ENCODE data around the gene AQP2. TPM values are rescaled to one million over a fixed set of nuclear protein-coding genes. Genes with fewer than 3 reads are reported as not detected.

Gene AQP2
- total RNA-seq, 2 donors from 2014 or later = 2.7 TPM; not detected in 1

- TF ChIP-seq, protein P1, sequence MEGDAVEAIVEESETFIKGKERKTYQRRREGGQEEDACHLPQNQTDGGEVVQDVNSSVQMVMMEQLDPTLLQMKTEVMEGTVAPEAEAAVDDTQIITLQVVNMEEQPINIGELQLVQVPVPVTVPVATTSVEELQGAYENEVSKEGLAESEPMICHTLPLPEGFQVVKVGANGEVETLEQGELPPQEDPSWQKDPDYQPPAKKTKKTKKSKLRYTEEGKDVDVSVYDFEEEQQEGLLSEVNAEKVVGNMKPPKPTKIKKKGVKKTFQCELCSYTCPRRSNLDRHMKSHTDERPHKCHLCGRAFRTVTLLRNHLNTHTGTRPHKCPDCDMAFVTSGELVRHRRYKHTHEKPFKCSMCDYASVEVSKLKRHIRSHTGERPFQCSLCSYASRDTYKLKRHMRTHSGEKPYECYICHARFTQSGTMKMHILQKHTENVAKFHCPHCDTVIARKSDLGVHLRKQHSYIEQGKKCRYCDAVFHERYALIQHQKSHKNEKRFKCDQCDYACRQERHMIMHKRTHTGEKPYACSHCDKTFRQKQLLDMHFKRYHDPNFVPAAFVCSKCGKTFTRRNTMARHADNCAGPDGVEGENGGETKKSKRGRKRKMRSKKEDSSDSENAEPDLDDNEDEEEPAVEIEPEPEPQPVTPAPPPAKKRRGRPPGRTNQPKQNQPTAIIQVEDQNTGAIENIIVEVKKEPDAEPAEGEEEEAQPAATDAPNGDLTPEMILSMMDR (IDR thresholded peaks at IDR 0.05) = no peak
- no peak for TF ChIP-seq POLR2A (IDR thresholded peaks at IDR 0.05)
- no peak for TF ChIP-seq POLR2AphosphoS5 (IDR thresholded peaks at IDR 0.05)
- no peak for DNase-seq (ENCODE audit: low spot score)
- Histone ChIP-seq H3K4me1 (replicated peaks) (peaks cover 3% of the 10 kb centered on the region), H3K9me3 (no peaks in the 10 kb centered on the region), H3K27ac (no peak within 1 kb of the TSS), H3K36me3 (no peaks in the 10 kb centered on the region), H3K27me3 (replicated peaks; ENCODE audit: insufficient read depth) (no peaks in the 10 kb centered on the region), H3K4me3 (peak within 1 kb of the TSS in 1 of 2 donors; percentile 25)
- 5% methylated on average over 90 of the region's 111 CpGs for WGBS
- intact Hi-C loops (cut with DNase I) = no loop called here
Measured at GRCh38 chr12:49961111-49961922, 10.8 kb downstream of the AQP2 start, which contains the start of gene AQP5. AQP5 (plus strand) TSS chr12:49961872; CDS start chr12:49962018, 146 bp downstream.

DNA sequence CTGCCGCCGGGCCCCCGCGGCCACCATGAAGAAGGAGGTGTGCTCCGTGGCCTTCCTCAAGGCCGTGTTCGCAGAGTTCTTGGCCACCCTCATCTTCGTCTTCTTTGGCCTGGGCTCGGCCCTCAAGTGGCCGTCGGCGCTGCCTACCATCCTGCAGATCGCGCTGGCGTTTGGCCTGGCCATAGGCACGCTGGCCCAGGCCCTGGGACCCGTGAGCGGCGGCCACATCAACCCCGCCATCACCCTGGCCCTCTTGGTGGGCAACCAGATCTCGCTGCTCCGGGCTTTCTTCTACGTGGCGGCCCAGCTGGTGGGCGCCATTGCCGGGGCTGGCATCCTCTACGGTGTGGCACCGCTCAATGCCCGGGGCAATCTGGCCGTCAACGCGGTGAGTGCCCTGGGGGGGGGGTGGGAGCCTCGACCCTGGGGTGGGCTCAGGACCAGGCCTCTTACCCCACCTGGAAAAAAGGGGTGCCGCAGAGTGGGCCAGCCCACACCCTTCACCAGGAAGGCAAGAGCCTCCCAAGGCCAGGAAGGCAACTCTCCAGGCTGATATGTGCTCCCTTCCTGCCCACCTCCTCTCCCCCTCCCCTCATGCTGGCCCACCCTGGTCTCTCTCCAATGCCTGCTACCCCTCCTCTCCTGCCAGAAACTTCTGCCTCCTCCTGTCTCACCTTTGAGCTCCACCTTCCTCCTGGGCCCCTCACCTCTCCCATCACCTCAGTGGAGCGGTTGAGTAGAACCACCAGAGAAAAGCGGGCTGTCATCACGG lies 11.6 kb downstream of the AQP2 start:
- no peaks in the 10 kb centered on the region for H3K9me3 ChIP-seq
- H3K27ac ChIP-seq = no peak overlapping the region
- WGBS = 75% methylated on average over 36 of the region's 37 CpGs
- no peaks in the 10 kb centered on the region for H3K36me3 ChIP-seq
- peaks cover 4% of the 10 kb centered on the region for H3K4me1 ChIP-seq (replicated peaks)
- H3K27me3 ChIP-seq (replicated peaks; ENCODE audit: insufficient read depth) = no peaks in the 10 kb centered on the region
- intact Hi-C loops (cut with DNase I) = no loop called here
- H3K4me3 ChIP-seq = no peak overlapping the region
- DNase-seq (ENCODE audit: low spot score) = no peak
- TF ChIP-seq, protein P1 (IDR thresholded peaks at IDR 0.05) = no peak
- TF ChIP-seq POLR2A (IDR thresholded peaks at IDR 0.05) (no peak), POLR2AphosphoS5 (IDR thresholded peaks at IDR 0.05) (no peak)

DNA sequence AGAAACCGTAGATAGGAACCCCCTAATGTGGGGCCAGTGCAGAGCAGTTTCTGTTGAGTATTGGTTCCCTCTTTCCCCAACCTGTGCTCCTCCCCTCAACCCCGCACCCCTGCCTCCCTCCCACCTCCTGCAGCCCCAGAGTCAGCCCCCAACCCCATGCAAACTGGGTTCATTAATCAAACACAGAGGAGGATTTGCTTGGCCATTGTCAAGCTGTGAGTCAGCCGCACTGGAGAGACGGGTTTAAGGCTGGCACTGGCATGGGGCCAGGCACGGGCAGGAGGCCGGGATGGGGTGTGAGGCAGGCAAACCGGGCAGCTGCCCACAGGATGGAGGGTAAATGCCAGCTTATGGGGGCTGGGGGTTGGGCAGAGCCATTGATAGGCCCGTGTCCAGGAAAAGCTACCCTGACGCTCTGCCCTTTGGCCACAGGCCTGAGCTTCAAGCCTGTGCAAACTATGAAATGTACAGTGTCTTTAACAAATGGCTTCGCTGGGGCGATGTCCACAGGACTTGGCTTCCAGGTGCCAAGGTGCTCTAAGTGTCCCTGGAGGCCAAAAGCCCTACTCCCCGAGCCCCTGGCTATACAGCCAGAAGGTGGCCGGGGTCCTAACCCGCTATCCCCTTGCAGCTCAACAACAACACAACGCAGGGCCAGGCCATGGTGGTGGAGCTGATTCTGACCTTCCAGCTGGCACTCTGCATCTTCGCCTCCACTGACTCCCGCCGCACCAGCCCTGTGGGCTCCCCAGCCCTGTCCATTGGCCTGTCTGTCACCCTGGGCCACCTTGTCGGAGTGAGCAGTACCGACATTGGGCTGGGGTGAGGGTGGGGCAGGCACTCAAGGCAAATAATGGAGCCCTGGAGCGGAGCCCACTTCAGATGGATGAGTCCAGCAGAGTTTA lies 12.6 kb downstream of the AQP2 start:
- H3K4me3 ChIP-seq = no peak overlapping the region
- H3K9me3 ChIP-seq = no peaks in the 10 kb centered on the region
- DNase-seq (ENCODE audit: low spot score) = peak; percentile 80
- no peak for TF ChIP-seq POLR2A (IDR thresholded peaks at IDR 0.05)
- TF ChIP-seq POLR2AphosphoS5 (IDR thresholded peaks at IDR 0.05) = peak; percentile 76
- TF ChIP-seq, protein P1 (IDR thresholded peaks at IDR 0.05) = no peak
- no peaks in the 10 kb centered on the region for H3K36me3 ChIP-seq
- H3K27me3 ChIP-seq (replicated peaks; ENCODE audit: insufficient read depth) = no peaks in the 10 kb centered on the region
- 70% methylated on average over 20 of the region's 21 CpGs for WGBS
- peaks cover 6% of the 10 kb centered on the region for H3K4me1 ChIP-seq (replicated peaks)
- intact Hi-C loops (cut with DNase I) = no loop called here
- H3K27ac ChIP-seq = no peak overlapping the region

GRCh38 chr12:49963976-49964815 lies 13.7 kb downstream of the AQP2 start:
- H3K27ac ChIP-seq = no peak overlapping the region
- H3K36me3 ChIP-seq = no peaks in the 10 kb centered on the region
- 92% methylated on average over 16 of the region's 17 CpGs for WGBS
- intact Hi-C loops (cut with DNase I) = no loop called here
- peaks cover 6% of the 10 kb centered on the region for H3K4me1 ChIP-seq (replicated peaks)
- H3K9me3 ChIP-seq = no peaks in the 10 kb centered on the region
- no peak for DNase-seq (ENCODE audit: low spot score)
- no peak overlapping the region for H3K4me3 ChIP-seq
- no peaks in the 10 kb centered on the region for H3K27me3 ChIP-seq (replicated peaks; ENCODE audit: insufficient read depth)
- TF ChIP-seq, protein P1 (IDR thresholded peaks at IDR 0.05) = no peak
- no peak for TF ChIP-seq POLR2A (IDR thresholded peaks at IDR 0.05)

All from prostate gland (tissue), 2 donors.